ENCODE data around the gene PSMB5.

Gene PSMB5

DNA sequence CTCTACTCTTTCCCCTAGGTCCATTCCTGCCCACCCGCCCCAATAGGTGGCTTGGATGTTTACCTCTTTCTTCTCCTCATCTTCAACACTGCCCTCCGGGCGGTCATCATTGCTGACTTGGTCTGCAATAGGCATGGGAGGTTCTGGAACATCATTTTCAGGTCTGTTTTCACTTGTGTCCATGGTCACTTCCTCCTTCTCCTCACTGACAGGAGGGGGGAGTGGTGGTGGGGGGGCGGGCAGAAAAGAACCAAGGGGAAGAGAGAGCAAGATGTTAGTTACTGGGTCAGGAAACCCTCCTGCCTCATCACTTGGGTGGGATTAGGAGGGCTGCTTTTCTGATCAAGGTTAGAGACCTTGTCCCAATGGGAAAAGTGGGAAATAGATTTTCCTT lies 34.7 kb upstream of the PSMB5 start:
- peak overlapping the region; percentile 37 for H3K4me3 ChIP-seq (ENCODE audit: low read length)
- peaks cover 37% of the 10 kb centered on the region for H3K4me1 ChIP-seq (ENCODE audit: control insufficient read depth, insufficient read depth, low read length)
- no peaks in the 10 kb centered on the region for H3K27me3 ChIP-seq (ENCODE audit: control insufficient read depth, insufficient read depth, low read length)
- H3K4me2 ChIP-seq (ENCODE audit: low read length) = peak overlapping the region; percentile 71
- H3K9me3 ChIP-seq (replicated peaks; ENCODE audit: low read length) = no peaks in the 10 kb centered on the region
- no peak overlapping the region for H3K9ac ChIP-seq (ENCODE audit: low read depth, low read length)
- H3K36me3 ChIP-seq (ENCODE audit: insufficient read depth, low read length) = peaks cover 58% of the 10 kb centered on the region

- no peaks in the 10 kb centered on the region for H3K27me3 ChIP-seq (ENCODE audit: control insufficient read depth, insufficient read depth, low read length)
- H3K36me3 ChIP-seq (ENCODE audit: insufficient read depth, low read length) = peaks cover 58% of the 10 kb centered on the region
- H3K9ac ChIP-seq (ENCODE audit: low read depth, low read length) = no peak overlapping the region
- peaks cover 37% of the 10 kb centered on the region for H3K4me1 ChIP-seq (ENCODE audit: control insufficient read depth, insufficient read depth, low read length)
- peak overlapping the region; percentile 71 for H3K4me2 ChIP-seq (ENCODE audit: low read length)
- H3K9me3 ChIP-seq (replicated peaks; ENCODE audit: low read length) = no peaks in the 10 kb centered on the region
- H3K4me3 ChIP-seq (ENCODE audit: low read length) = no peak overlapping the region
Observed at GRCh38 chr14:23068789-23069412, 34.2 kb upstream of the PSMB5 start.

GRCh38 chr14:23067847-23068788 lies 33.4 kb upstream of the PSMB5 start:
- H3K4me1 ChIP-seq (ENCODE audit: control insufficient read depth, insufficient read depth, low read length) = peaks cover 37% of the 10 kb centered on the region

DNA sequence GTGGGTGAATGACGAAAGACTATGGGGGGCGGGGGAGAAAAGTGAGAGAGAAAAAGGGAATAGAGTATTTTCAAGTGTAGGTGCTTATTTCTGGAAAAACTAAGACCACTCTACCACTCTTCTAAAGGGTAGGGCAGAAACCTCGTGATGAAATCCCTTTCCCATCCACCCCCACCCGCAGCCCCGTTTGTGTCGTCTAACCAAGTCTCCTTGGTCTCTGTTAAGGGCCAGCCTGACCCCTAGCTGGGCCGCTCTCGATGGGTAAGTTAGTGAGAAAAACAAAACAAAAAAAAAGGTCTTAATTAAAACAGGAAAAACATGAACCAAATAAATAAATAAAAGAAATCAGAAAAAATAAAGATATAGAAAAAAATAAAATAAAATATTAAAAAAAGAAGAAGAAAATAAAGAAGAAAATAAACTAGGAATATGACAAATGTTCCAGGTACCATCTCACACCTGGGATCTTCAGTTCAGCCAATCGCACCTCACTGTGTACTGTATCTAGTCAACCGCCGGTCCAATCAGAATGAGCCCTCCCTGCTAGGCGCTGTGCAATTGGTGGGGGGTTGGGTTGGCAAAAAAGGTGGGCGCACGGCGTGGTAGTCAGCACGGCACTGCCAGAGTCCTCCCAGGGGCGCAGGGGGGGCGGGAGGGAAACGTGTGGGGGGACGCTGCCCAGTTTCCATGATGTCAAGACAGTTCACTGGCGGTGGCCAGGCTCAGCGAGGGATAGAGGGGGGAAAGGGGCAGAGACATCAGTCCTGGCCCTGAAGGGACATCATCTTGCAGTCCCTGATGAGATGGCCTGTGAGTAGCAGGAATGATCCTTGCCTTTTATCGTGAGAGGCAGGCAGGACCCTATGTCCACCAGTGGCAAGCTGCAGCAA lies 32.4 kb upstream of the PSMB5 start:
- H3K27me3 ChIP-seq (ENCODE audit: control insufficient read depth, insufficient read depth, low read length) = no peaks in the 10 kb centered on the region
- H3K36me3 ChIP-seq (ENCODE audit: insufficient read depth, low read length) = peaks cover 62% of the 10 kb centered on the region
- H3K4me2 ChIP-seq (ENCODE audit: low read length) = no peak overlapping the region
- no peak overlapping the region for H3K4me3 ChIP-seq (ENCODE audit: low read length)
- no peaks in the 10 kb centered on the region for H3K9me3 ChIP-seq (replicated peaks; ENCODE audit: low read length)
- H3K9ac ChIP-seq (ENCODE audit: low read depth, low read length) = no peak overlapping the region
- H3K4me1 ChIP-seq (ENCODE audit: control insufficient read depth, insufficient read depth, low read length) = peaks cover 44% of the 10 kb centered on the region

More at GRCh38 chr14:23067847-23068788, 33.4 kb upstream of the PSMB5 start:
- H3K9me3 ChIP-seq (replicated peaks; ENCODE audit: low read length) = no peaks in the 10 kb centered on the region
- H3K27me3 ChIP-seq (ENCODE audit: control insufficient read depth, insufficient read depth, low read length) = no peaks in the 10 kb centered on the region
- H3K36me3 ChIP-seq (ENCODE audit: insufficient read depth, low read length) = peaks cover 62% of the 10 kb centered on the region
- no peak overlapping the region for H3K9ac ChIP-seq (ENCODE audit: low read depth, low read length)
- H3K4me2 ChIP-seq (ENCODE audit: low read length) = peak overlapping the region; percentile 69
- no peak overlapping the region for H3K4me3 ChIP-seq (ENCODE audit: low read length)

GRCh38 chr14:23066368-23066767 lies 31.7 kb upstream of the PSMB5 start:
- H3K36me3 ChIP-seq (ENCODE audit: insufficient read depth, low read length) = peaks cover 61% of the 10 kb centered on the region
- no peaks in the 10 kb centered on the region for H3K27me3 ChIP-seq (ENCODE audit: control insufficient read depth, insufficient read depth, low read length)
- peak overlapping the region; percentile 8 for H3K4me2 ChIP-seq (ENCODE audit: low read length)
- H3K9ac ChIP-seq (ENCODE audit: low read depth, low read length) = no peak overlapping the region
- H3K4me1 ChIP-seq (ENCODE audit: control insufficient read depth, insufficient read depth, low read length) = peaks cover 42% of the 10 kb centered on the region
- no peak overlapping the region for H3K4me3 ChIP-seq (ENCODE audit: low read length)
- H3K9me3 ChIP-seq (replicated peaks; ENCODE audit: low read length) = no peaks in the 10 kb centered on the region

DNA sequence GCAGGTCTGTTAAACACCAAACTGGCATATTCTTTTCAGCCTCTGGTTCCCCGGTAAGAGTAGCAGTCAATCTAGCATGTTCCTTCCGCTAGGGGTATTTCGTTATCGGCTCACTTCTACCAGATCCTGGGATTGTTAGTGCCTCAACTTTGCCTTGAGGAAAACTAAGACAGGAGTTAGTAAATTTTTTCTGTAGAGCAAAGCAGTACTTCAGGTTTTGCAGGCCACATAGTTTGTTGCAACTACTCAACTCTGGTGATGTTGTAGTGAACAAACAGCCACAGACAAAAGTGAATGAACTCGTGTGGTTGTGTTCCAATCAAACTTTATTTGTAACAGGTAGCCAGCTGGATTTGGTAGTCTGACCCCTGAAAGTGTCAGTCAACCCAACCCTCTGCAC lies 28.9 kb upstream of the PSMB5 start:
- H3K4me1 ChIP-seq (ENCODE audit: control insufficient read depth, insufficient read depth, low read length) = peaks cover 23% of the 10 kb centered on the region
- no peaks in the 10 kb centered on the region for H3K27me3 ChIP-seq (ENCODE audit: control insufficient read depth, insufficient read depth, low read length)
- H3K9me3 ChIP-seq (replicated peaks; ENCODE audit: low read length) = no peaks in the 10 kb centered on the region
- peaks cover 81% of the 10 kb centered on the region for H3K36me3 ChIP-seq (ENCODE audit: insufficient read depth, low read length)
- H3K9ac ChIP-seq (ENCODE audit: low read depth, low read length) = no peak overlapping the region
- H3K4me3 ChIP-seq (ENCODE audit: low read length) = no peak overlapping the region
- H3K4me2 ChIP-seq (ENCODE audit: low read length) = no peak overlapping the region

DNA sequence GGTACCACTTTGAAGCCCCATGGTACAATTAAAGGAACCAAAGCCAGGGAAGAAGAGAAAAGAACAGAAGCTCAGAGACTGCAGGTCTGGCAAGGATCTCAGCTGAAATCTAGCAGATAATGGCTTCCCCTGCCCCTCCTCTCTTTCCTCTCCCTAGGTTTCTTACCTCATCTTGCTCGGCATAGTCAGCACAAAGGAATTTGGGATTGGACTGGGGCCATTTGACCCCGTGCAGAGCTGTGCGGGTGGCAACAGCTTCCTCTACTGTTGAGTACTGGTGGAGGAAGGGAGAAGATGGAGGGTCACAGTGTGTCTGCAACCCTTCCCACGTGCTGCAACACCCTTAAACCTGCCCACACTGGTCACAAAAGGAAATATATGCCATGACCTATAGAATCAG lies 27.3 kb upstream of the PSMB5 start:
- peak overlapping the region; percentile 38 for H3K4me2 ChIP-seq (ENCODE audit: low read length)
- peaks cover 69% of the 10 kb centered on the region for H3K36me3 ChIP-seq (ENCODE audit: insufficient read depth, low read length)
- H3K9me3 ChIP-seq (replicated peaks; ENCODE audit: low read length) = no peaks in the 10 kb centered on the region
- no peak overlapping the region for H3K9ac ChIP-seq (ENCODE audit: low read depth, low read length)
- peaks cover 23% of the 10 kb centered on the region for H3K4me1 ChIP-seq (ENCODE audit: control insufficient read depth, insufficient read depth, low read length)
- no peak overlapping the region for H3K4me3 ChIP-seq (ENCODE audit: low read length)
- H3K27me3 ChIP-seq (ENCODE audit: control insufficient read depth, insufficient read depth, low read length) = no peaks in the 10 kb centered on the region

- H3K4me2 ChIP-seq (ENCODE audit: low read length) = no peak overlapping the region
- no peaks in the 10 kb centered on the region for H3K27me3 ChIP-seq (ENCODE audit: control insufficient read depth, insufficient read depth, low read length)
- H3K4me3 ChIP-seq (ENCODE audit: low read length) = no peak overlapping the region
- peaks cover 37% of the 10 kb centered on the region for H3K4me1 ChIP-seq (ENCODE audit: control insufficient read depth, insufficient read depth, low read length)
- peaks cover 57% of the 10 kb centered on the region for H3K36me3 ChIP-seq (ENCODE audit: insufficient read depth, low read length)
- no peaks in the 10 kb centered on the region for H3K9me3 ChIP-seq (replicated peaks; ENCODE audit: low read length)
- H3K9ac ChIP-seq (ENCODE audit: low read depth, low read length) = no peak overlapping the region
Observed at GRCh38 chr14:23060536-23061260, 26.0 kb upstream of the PSMB5 start.

DNA sequence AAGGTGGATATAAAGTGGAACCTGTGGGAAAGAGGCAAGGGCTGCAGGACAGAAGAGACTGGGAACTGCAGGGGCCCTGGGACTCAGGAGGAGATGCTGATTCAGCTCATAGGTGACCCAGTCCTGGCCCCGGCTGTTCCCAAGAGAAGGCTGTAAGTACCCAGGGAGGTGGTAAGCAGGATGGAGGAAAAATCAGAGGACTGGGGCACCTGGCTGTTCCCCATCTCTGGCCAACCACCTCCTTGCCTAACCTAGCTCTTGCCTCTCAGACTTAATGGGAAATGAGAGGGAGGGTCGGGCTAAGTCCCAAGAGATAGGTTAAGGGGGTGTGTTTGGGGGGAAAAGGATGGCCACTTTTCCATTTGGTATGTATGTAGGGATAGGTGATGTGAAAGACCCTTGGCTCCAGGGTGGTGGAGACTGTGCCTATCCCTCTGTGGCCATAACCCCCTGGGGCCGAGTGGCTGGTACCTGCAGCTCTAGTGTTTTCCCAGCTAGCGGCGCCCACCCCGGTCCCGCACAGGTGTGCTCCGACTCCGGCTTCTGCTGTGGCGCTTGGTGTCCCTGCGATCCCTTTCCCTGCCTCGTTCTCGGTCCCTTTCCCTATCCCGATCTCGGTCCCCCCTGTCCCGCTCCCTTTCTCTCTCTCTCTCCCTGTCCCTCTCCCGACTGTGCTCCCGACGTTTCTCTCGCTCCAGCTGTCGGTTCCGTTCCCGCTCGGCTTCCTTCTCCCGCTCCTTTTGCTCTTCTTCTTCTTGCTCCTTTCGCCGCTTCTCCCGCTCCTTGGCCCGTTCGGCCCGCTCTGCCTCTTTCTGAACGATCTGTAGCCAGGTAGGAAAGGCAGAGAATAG lies 24.2 kb upstream of the PSMB5 start:
- H3K27me3 ChIP-seq (ENCODE audit: control insufficient read depth, insufficient read depth, low read length) = no peaks in the 10 kb centered on the region
- H3K9ac ChIP-seq (ENCODE audit: low read depth, low read length) = no peak overlapping the region
- H3K36me3 ChIP-seq (ENCODE audit: insufficient read depth, low read length) = peaks cover 40% of the 10 kb centered on the region
- H3K9me3 ChIP-seq (replicated peaks; ENCODE audit: low read length) = no peaks in the 10 kb centered on the region
- peaks cover 39% of the 10 kb centered on the region for H3K4me1 ChIP-seq (ENCODE audit: control insufficient read depth, insufficient read depth, low read length)
- no peak overlapping the region for H3K4me3 ChIP-seq (ENCODE audit: low read length)
- no peak overlapping the region for H3K4me2 ChIP-seq (ENCODE audit: low read length)

Measured in skeletal muscle satellite cell (primary cell).